Measurements from ENCODE around the gene SLAMF6.
"Not testable (repeated sequence)": the region's sequence is repeated elsewhere in the genome, so short reads cannot be mapped to it uniquely, and the experiment has no call there.

SLAMF6 gene

GRCh38 chr1:160542303-160542945 lies 19.4 kb upstream of the SLAMF6 start:
- no peak for DNase-seq (ENCODE audit: low read depth)

GRCh38 chr1:160541622-160542302 lies 18.7 kb upstream of the SLAMF6 start:
- no peak for DNase-seq (ENCODE audit: low read depth)

GRCh38 chr1:160540859-160541233 lies 17.8 kb upstream of the SLAMF6 start:
- DNase-seq (ENCODE audit: low read depth), result no peak

GRCh38 chr1:160539990-160540858 lies 17.2 kb upstream of the SLAMF6 start:
- no peak for DNase-seq (ENCODE audit: low read depth)

GRCh38 chr1:160539684-160539989 lies 16.6 kb upstream of the SLAMF6 start:
- DNase-seq (ENCODE audit: low read depth), result no peak

- DNase-seq (ENCODE audit: low read depth), result no peak
These were observed 16.1 kb upstream of the SLAMF6 start for GRCh38 chr1:160538985-160539651.

GRCh38 chr1:160537714-160538665 lies 14.9 kb upstream of the SLAMF6 start:
- no peak for DNase-seq (ENCODE audit: low read depth)

- DNase-seq (ENCODE audit: low read depth), result no peak
These were observed 12.0 kb upstream of the SLAMF6 start for GRCh38 chr1:160534823-160535605.

- not testable (repeated sequence) for DNase-seq (ENCODE audit: low read depth)
These were observed 9.4 kb upstream of the SLAMF6 start for GRCh38 chr1:160532557-160532813.

- not testable (repeated sequence) for DNase-seq (ENCODE audit: low read depth)
These were observed 8.9 kb upstream of the SLAMF6 start for GRCh38 chr1:160531809-160532556.

GRCh38 chr1:160529401-160529952 lies 6.4 kb upstream of the SLAMF6 start:
- not testable (repeated sequence) for DNase-seq (ENCODE audit: low read depth)

- not testable (repeated sequence) for DNase-seq (ENCODE audit: low read depth)
These were observed 734 bp upstream of the SLAMF6 start for GRCh38 chr1:160523789-160524188.

- DNase-seq (ENCODE audit: low read depth), result no peak
These were observed 919 bp downstream of the SLAMF6 start for GRCh38 chr1:160522136-160522535.

GRCh38 chr1:160521554-160521953 lies 1.5 kb downstream of the SLAMF6 start:
- DNase-seq (ENCODE audit: low read depth), result no peak

- DNase-seq (ENCODE audit: low read depth), result no peak
These were observed 2.1 kb downstream of the SLAMF6 start for GRCh38 chr1:160520999-160521398.

GRCh38 chr1:160520582-160520981 lies 2.5 kb downstream of the SLAMF6 start:
- no peak for DNase-seq (ENCODE audit: low read depth)

- no peak for DNase-seq (ENCODE audit: low read depth)
These were observed 3.2 kb downstream of the SLAMF6 start for GRCh38 chr1:160519642-160520435.

GRCh38 chr1:160517519-160517918 lies 5.5 kb downstream of the SLAMF6 start:
- DNase-seq (ENCODE audit: low read depth), result not testable (repeated sequence)

- DNase-seq (ENCODE audit: low read depth), result not testable (repeated sequence)
These were observed 7.1 kb downstream of the SLAMF6 start for GRCh38 chr1:160515908-160516307.
